ENCODE measurements around the gene SYP. TPM values are rescaled to one million over a fixed set of nuclear protein-coding genes. Genes with fewer than 3 reads are reported as not detected.

SYP gene
- total RNA-seq, 4 donors from 2014 or later = 2.0 to 4.4 (median 3.0) TPM; not detected in 1

GRCh38 chrX:49187526-49187925 lies 12.5 kb downstream of the SYP start:
- H3K4me3 ChIP-seq = no peak overlapping the region
- no peaks in the 10 kb centered on the region for H3K36me3 ChIP-seq
- DNase-seq = no peak
- intact Hi-C loops (cut with DNase I; ENCODE audit: low total_unique reads) = no loop called here
- no peaks in the 10 kb centered on the region for H3K27me3 ChIP-seq
- no peaks in the 10 kb centered on the region for H3K9me3 ChIP-seq
- TF ChIP-seq, protein P1, sequence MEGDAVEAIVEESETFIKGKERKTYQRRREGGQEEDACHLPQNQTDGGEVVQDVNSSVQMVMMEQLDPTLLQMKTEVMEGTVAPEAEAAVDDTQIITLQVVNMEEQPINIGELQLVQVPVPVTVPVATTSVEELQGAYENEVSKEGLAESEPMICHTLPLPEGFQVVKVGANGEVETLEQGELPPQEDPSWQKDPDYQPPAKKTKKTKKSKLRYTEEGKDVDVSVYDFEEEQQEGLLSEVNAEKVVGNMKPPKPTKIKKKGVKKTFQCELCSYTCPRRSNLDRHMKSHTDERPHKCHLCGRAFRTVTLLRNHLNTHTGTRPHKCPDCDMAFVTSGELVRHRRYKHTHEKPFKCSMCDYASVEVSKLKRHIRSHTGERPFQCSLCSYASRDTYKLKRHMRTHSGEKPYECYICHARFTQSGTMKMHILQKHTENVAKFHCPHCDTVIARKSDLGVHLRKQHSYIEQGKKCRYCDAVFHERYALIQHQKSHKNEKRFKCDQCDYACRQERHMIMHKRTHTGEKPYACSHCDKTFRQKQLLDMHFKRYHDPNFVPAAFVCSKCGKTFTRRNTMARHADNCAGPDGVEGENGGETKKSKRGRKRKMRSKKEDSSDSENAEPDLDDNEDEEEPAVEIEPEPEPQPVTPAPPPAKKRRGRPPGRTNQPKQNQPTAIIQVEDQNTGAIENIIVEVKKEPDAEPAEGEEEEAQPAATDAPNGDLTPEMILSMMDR (IDR thresholded peaks at IDR 0.05) = no peak
- no peak for TF ChIP-seq POLR2A (IDR thresholded peaks at IDR 0.05)
- no peaks in the 10 kb centered on the region for H3K4me1 ChIP-seq
- H3K27ac ChIP-seq = peak overlapping the region in 1 of 2 donors; percentile 88

DNA sequence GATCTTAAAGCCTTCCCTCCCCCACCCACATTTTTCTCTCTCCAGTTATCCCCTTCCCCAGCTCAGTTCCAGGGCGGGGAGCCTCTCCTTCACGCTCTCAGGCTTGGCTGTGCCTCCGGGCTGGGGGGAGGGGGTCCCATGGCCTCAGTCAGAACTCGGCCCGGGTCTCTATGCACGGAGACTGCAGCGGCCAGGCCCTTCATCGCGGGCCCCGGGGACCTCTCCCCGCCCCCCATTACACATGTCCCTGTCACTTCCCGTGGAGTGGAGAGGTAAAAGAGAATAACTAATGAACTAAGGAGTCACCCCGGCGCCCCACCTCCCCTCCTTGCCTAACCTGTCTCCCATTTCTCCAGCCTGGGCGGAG lies 13.0 kb downstream of the SYP start:
- no peaks in the 10 kb centered on the region for H3K9me3 ChIP-seq
- no peak overlapping the region for H3K4me3 ChIP-seq
- TF ChIP-seq, protein P1 (IDR thresholded peaks at IDR 0.05) = no peak
- TF ChIP-seq POLR2A (IDR thresholded peaks at IDR 0.05) = no peak
- H3K27me3 ChIP-seq = no peaks in the 10 kb centered on the region
- no peaks in the 10 kb centered on the region for H3K4me1 ChIP-seq
- H3K27ac ChIP-seq = peak overlapping the region; percentile 74 to 88
- H3K36me3 ChIP-seq = no peaks in the 10 kb centered on the region
- intact Hi-C loops (cut with DNase I; ENCODE audit: low total_unique reads) = no loop called here
- no peak for DNase-seq

DNA sequence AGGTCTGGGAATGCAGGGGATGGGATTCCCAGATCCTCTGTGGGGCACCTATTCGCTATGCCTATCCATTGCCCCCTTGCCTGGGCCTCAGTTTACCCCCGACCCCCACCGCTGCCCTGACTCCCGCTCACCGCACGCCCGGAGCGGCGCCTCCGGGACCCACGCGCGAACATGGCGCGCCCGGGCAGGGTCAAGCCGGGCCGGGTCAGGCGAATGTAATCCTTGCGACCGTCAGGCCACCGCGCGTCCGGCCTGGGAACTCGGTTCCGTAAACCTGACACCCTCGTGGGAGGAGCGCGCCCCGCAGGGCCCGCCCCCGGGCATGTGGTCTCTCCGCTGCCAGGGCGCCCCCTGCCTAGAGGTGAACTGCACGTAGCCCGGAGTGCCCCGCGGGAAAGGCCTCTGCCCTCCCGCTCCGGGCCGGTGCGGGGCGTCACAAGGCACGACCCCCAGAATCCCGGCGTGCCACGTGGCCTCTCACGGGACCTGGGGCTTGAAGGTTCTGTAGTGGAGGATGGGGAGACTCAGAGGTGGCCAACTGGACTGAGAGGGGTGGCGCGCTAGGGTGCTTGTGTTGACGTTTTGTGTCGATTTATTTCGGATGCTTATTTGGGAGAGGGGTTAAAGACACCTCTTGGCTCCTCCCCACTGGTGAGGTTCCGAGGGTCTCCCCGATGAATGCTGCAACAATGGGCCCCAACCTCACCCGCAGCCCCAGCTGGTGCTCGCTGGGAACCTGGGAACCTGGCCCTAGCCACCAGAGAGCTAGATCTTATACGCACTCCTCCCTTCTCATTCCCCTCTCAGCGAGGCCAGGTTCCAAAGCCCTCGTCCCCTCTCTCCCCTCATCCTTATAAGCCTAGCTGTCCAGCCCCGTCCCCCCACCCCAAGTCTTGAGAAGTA lies 13.6 kb downstream of the SYP start, which contains the start of gene PRICKLE3:
Gene PRICKLE3, minus strand, starts transcription at position 249 of the 903 bp plus-strand sequence. Its CDS starts 76 bp downstream, at position 173.
- TF ChIP-seq POLR2A (IDR thresholded peaks at IDR 0.05) = peak; percentile 67 to 72
- TF ChIP-seq, protein P1 (IDR thresholded peaks at IDR 0.05) = peak in 3 of 4 experiments; percentile 15 to 39 (median 25)
- Histone ChIP-seq H3K36me3 (no peaks in the 10 kb centered on the region), H3K27me3 (no peaks in the 10 kb centered on the region), H3K4me1 (no peaks in the 10 kb centered on the region), H3K9me3 (no peaks in the 10 kb centered on the region), H3K27ac (peak within 1 kb of the TSS; percentile 74 to 88), H3K4me3 (peak within 1 kb of the TSS; percentile 33 to 45)
- DNase-seq = peak; percentile 79 to 81
- intact Hi-C loops (cut with DNase I; ENCODE audit: low total_unique reads) = no loop called here

DNA sequence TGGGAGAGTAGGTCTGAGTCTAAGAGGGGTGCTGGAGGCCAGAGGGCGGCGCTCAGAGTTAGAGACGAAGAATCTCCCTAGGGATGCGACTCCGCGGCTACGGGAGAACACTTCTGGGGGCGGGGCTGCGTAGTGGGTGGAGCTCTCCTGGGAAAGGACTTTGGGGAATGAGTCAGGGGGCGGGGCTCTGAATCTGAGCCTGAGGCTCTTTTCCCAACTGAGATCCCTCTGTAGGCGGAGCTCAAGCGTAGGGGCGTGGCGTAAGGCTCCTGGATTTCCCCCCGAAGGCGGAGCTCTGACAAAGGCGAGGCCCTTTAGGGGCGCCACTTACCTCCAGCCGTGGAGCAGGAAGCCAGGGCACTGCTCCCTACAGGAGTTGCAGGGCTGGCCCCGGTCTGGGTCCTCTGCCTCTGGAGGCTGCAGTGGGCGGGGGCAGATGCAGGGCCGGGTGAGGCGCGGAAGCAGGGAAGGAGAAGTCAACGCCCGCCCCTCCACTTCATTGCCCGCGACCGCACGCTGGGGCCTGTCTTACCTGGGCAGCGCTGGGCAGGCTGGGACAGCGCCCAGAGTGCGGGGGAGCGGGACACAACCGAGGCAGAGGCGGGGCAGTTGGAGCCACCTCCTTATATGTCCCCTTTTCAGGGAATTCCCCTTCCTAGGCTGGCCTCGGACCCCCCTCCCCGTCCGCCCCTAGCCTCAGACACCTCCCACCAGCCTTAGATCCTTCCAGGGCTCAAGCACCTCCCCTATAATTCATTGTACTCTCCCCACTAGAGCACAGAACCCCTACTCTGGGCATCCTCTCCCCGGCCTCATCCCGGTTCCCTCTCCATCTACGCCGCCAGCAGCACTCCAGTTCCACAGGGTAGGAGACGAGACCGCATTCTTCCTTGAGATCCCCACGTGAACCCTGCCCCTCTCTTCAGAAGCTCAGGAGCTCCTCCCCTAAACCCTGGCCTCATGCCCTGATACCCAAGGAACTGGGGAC lies 15.4 kb downstream of the SYP start:
- Histone ChIP-seq H3K9me3 (no peaks in the 10 kb centered on the region), H3K4me3 (peak overlapping the region; percentile 28 to 33), H3K27me3 (no peaks in the 10 kb centered on the region), H3K27ac (peak overlapping the region; percentile 76 to 88), H3K4me1 (no peaks in the 10 kb centered on the region), H3K36me3 (no peaks in the 10 kb centered on the region)
- intact Hi-C loops (cut with DNase I; ENCODE audit: low total_unique reads) = no loop called here
- peak; percentile 95 to 97 for DNase-seq
- TF ChIP-seq, protein P1 (IDR thresholded peaks at IDR 0.05) = no peak
- TF ChIP-seq POLR2A (IDR thresholded peaks at IDR 0.05) = peak; percentile 75 to 83
